HFFc6 (cell line): Measurements from ENCODE around the gene ZBTB7A. TPM values are rescaled to one million over a fixed set of nuclear protein-coding genes. Genes with fewer than 3 reads are reported as not detected.
A peak's percentile ranks its signal among the peaks of the same experiment; 100 is the strongest.

Source experiments
- DNase-seq: peaks from one replicate; pipeline ENCODE4 v3.0.0-alpha.2; 2018
- H3K27ac Mint-ChIP-seq: 2 replicates; pipeline ENCODE4 v1.8.0; 2020; ENCODE audit warnings: mild to moderate bottlenecking, mixed read lengths
- H3K27me3 Mint-ChIP-seq: 2 replicates; pipeline ENCODE4 v1.8.0; 2021; ENCODE audit warnings: mild to moderate bottlenecking, moderate library complexity, mixed read lengths; ENCODE audit not compliant: insufficient read depth
- H3K36me3 Mint-ChIP-seq: 2 replicates; pipeline ENCODE4 v1.8.0; 2021; ENCODE audit warnings: low read depth, mixed read lengths
- H3K4me1 Mint-ChIP-seq: 2 replicates; pipeline ENCODE4 v1.8.0; 2020; ENCODE audit warnings: low read depth, mixed read lengths
- H3K4me3 Mint-ChIP-seq: 2 replicates; pipeline ENCODE4 v1.8.0; 2020; ENCODE audit warnings: mild to moderate bottlenecking, moderate library complexity, mixed read lengths
- H3K9me3 Mint-ChIP-seq: 2 replicates; pipeline ENCODE4 v1.8.0; 2020; ENCODE audit warnings: mild to moderate bottlenecking, mixed read lengths
- total RNA-seq, 6 experiments: library from RNA; stranded (reverse); fragmentation: NEBNext Ultra II Directional; extraction: Animal tissue kit (Norgen Biotek cat#: 25700); gene quantifications; 2 replicates in 1 of 6; 3 replicates in 5 of 6; pipeline ENCODE4 v1.2.3, GENCODE V29; 2021
- TF ChIP-seq, protein P1 (sequence below): fragments of 200-600 bp; sonication (generic); IDR thresholded peaks from 2 replicates; pipeline ENCODE4 v1.5.0; 2021; ENCODE audit warnings: antibody characterized with exemption, mild to moderate bottlenecking

The ZBTB7A gene
- total RNA-seq, 6 experiments from 2014 or later, result 40.8 to 47.6 (median 43.6) TPM

DNA sequence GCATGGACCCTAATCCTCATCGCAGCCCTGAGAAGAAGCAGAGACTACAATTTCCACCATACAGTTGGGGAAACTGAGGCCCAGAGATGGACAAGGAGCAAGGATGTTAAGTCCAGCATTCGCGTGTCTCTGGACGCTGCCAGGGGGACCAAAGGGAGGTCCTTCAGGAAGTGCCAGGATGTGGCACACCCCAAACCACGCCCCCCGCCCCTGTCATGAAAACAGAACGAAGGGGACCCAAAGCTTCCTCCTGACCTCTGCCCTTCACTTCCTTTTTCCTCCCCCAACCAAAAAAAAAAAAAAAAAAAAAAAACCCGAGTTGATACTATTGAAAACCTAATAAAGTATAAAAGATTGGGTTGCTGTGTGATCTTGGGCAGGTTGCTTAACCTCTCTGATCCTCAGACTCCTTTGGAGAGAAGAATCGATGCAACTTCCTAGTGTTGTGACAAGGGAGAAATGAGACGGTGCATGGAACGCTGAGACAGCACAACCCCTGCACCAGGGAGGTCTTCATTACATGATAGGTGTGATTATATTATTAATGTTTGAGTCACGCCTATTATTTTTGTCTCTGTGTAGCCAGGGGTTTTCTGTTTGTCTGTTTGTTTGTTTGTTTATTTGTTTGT is 2.7 kb upstream of the ZBTB7A start:
- peaks cover 2% of the 10 kb centered on the region for H3K27me3 Mint-ChIP-seq
- TF ChIP-seq, protein P1, sequence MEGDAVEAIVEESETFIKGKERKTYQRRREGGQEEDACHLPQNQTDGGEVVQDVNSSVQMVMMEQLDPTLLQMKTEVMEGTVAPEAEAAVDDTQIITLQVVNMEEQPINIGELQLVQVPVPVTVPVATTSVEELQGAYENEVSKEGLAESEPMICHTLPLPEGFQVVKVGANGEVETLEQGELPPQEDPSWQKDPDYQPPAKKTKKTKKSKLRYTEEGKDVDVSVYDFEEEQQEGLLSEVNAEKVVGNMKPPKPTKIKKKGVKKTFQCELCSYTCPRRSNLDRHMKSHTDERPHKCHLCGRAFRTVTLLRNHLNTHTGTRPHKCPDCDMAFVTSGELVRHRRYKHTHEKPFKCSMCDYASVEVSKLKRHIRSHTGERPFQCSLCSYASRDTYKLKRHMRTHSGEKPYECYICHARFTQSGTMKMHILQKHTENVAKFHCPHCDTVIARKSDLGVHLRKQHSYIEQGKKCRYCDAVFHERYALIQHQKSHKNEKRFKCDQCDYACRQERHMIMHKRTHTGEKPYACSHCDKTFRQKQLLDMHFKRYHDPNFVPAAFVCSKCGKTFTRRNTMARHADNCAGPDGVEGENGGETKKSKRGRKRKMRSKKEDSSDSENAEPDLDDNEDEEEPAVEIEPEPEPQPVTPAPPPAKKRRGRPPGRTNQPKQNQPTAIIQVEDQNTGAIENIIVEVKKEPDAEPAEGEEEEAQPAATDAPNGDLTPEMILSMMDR, result no peak
- H3K4me3 Mint-ChIP-seq, result no peak overlapping the region
- H3K4me1 Mint-ChIP-seq, result peaks cover 6% of the 10 kb centered on the region; the same call in 1 of the 2 replicates
- H3K27ac Mint-ChIP-seq, result no peak overlapping the region
- H3K36me3 Mint-ChIP-seq, result no peaks in the 10 kb centered on the region
- no peak for DNase-seq
- no peaks in the 10 kb centered on the region for H3K9me3 Mint-ChIP-seq

- Mint-ChIP-seq H3K9me3 (no peaks in the 10 kb centered on the region), H3K36me3 (no peaks in the 10 kb centered on the region), H3K4me3 (peak overlapping the region; percentile 81), H3K4me1 (peaks cover 11% of the 10 kb centered on the region), H3K27ac (peak overlapping the region; percentile 26; the same call in 1 of the 2 replicates), H3K27me3 (peaks cover 2% of the 10 kb centered on the region)
- DNase-seq, result no peak
- TF ChIP-seq, protein P1, result no peak
Observed at GRCh38 chr19:4068047-4068966, 1.6 kb upstream of the ZBTB7A start.

DNA sequence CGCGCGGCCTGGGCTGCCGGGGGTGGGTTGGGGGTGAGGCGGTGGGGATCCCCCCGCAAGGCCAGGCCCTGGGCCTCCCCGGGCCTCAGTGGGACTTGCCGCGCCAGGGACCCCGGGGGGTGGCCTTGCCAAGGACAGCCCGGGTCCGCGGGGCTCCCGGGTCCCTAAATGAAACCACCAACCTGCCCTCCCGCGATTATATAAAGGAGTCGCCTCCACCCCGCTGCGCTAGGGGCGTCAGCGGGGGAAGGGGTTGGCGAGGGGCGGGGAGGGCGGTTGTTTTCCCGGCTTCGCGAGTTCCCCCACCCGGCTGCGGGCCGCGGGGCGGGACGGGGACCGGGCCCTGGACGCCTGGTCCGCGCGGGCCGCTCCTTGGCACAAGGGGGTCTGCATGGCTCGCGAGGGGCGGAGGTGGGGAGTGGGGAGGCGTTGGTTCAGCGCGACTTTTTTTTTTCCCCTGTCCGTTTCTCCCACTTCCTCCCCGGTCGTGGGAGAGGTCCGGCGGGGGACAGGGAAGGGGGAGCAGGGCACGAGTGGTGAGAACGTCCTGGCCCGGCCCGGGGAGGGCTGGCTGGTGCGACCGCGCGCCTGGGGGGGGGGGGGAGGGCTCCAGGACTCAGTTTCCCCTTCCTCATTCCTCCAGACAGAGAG is 822 bp upstream of the ZBTB7A start:
- Mint-ChIP-seq H3K4me3 (peak overlapping the region; percentile 81), H3K4me1 (peaks cover 11% of the 10 kb centered on the region), H3K36me3 (no peaks in the 10 kb centered on the region), H3K27ac (peak overlapping the region; percentile 26; the same call in 1 of the 2 replicates), H3K27me3 (peaks cover 2% of the 10 kb centered on the region), H3K9me3 (no peaks in the 10 kb centered on the region)
- DNase-seq, result no peak
- TF ChIP-seq, protein P1, result peak; percentile 10; the same call in 1 of the 2 replicates

GRCh38 chr19:4066176-4066606 is 508 bp downstream of the ZBTB7A start:
- Mint-ChIP-seq H3K36me3 (no peaks in the 10 kb centered on the region), H3K4me3 (peak overlapping the region; percentile 47), H3K9me3 (no peaks in the 10 kb centered on the region), H3K27ac (no peak overlapping the region), H3K27me3 (peaks cover 2% of the 10 kb centered on the region), H3K4me1 (peaks cover 11% of the 10 kb centered on the region)
- DNase-seq, result no peak
- TF ChIP-seq, protein P1, result no peak; the same call in 1 of the 2 replicates

DNA sequence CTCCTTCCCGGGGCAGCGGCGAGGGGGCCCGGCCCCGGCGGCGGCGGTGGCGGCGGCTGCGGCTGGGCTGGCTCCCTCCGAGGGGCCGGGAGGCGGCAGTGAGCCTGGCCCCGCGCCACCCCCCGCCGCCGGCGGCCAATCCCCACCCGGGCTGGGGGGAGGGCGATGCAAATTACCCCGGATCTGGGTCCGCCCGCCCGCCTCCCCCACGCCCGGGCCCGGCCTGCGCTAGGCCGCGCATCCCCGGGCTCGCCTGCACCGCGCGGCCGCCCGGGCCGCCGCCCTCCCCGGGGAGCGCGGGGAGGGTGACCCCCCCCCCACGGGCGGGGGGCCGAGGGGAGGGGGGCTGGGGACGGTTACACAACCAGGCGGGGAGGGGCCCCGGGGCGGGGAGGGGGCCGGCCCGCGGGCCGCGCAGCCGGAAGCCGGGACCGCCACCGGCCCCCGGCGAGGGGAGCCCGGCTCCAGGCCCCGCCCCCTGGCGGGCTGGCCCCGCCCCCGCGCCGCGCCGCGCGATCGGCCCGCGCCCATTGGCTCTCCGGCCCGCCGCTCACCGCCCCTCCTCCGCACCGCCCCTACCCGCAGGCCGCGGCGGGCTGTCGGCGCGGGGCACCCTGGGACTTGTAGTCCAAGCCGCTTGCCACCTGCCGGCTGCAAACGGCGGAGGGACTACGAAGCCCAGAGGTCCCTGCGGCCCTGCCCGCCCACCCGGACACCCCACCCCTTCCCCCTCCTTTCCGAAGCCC is 1.1 kb downstream of the ZBTB7A start:
- H3K4me1 Mint-ChIP-seq, result peaks cover 11% of the 10 kb centered on the region
- TF ChIP-seq, protein P1, result no peak
- DNase-seq, result peak; percentile 97
- H3K4me3 Mint-ChIP-seq, result peak overlapping the region; percentile 47
- H3K27me3 Mint-ChIP-seq, result peaks cover 2% of the 10 kb centered on the region
- H3K36me3 Mint-ChIP-seq, result no peaks in the 10 kb centered on the region
- H3K27ac Mint-ChIP-seq, result no peak overlapping the region
- H3K9me3 Mint-ChIP-seq, result no peaks in the 10 kb centered on the region
